Measurements from ENCODE around the gene GAB3.

DNA sequence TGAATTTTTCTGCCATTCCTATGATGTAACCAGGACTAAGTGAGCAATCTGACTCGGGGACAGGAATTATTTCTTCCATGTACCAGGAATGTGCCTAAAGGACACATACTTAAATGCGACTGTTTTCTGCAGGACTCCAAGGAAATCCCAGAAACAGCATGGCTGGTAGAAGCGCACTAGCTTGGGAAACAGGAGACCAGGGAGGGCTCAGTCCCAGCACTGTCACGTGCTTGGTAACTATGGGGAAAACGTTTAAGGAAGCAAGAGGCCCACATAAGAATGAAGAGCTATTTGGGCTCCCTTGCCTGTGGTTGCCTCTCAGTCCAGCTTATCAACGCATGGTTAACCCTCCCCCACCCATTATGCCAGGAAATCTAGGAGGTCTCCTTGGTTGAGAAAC lies 34.8 kb upstream of the GAB3 start:
- TF ChIP-seq, protein P1, sequence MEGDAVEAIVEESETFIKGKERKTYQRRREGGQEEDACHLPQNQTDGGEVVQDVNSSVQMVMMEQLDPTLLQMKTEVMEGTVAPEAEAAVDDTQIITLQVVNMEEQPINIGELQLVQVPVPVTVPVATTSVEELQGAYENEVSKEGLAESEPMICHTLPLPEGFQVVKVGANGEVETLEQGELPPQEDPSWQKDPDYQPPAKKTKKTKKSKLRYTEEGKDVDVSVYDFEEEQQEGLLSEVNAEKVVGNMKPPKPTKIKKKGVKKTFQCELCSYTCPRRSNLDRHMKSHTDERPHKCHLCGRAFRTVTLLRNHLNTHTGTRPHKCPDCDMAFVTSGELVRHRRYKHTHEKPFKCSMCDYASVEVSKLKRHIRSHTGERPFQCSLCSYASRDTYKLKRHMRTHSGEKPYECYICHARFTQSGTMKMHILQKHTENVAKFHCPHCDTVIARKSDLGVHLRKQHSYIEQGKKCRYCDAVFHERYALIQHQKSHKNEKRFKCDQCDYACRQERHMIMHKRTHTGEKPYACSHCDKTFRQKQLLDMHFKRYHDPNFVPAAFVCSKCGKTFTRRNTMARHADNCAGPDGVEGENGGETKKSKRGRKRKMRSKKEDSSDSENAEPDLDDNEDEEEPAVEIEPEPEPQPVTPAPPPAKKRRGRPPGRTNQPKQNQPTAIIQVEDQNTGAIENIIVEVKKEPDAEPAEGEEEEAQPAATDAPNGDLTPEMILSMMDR (conservative IDR thresholded peaks at IDR 0.05; ENCODE audit: low read depth, low read length): no peak
- no peak for TF ChIP-seq MAFK (IDR thresholded peaks at IDR 0.05; ENCODE audit: low read depth, low read length)
- no peak for TF ChIP-seq MXI1 (IDR thresholded peaks at IDR 0.05; ENCODE audit: borderline replicate concordance, low read depth, low read length)
- no peak for TF ChIP-seq MAZ (IDR thresholded peaks at IDR 0.05; ENCODE audit: borderline replicate concordance, low read depth, low read length)
- TF ChIP-seq POLR2A (IDR thresholded peaks at IDR 0.05; ENCODE audit: low read depth, low read length): no peak
- no peak for TF ChIP-seq RCOR1 (IDR thresholded peaks at IDR 0.05; ENCODE audit: insufficient replicate concordance, low read length)
- no peak for TF ChIP-seq SMC3 (IDR thresholded peaks at IDR 0.05; ENCODE audit: low read depth, low read length)
- TF ChIP-seq NFE2L2 (IDR thresholded peaks at IDR 0.05; ENCODE audit: low read depth, low read length): no peak
- TF ChIP-seq FOS (IDR thresholded peaks at IDR 0.05; ENCODE audit: low read depth, low read length): no peak
- TF ChIP-seq BHLHE40 (IDR thresholded peaks at IDR 0.05; ENCODE audit: low read depth, low read length): no peak
- no peak for TF ChIP-seq RAD21 (IDR thresholded peaks at IDR 0.05; ENCODE audit: low read length)
- TF ChIP-seq, protein P2, sequence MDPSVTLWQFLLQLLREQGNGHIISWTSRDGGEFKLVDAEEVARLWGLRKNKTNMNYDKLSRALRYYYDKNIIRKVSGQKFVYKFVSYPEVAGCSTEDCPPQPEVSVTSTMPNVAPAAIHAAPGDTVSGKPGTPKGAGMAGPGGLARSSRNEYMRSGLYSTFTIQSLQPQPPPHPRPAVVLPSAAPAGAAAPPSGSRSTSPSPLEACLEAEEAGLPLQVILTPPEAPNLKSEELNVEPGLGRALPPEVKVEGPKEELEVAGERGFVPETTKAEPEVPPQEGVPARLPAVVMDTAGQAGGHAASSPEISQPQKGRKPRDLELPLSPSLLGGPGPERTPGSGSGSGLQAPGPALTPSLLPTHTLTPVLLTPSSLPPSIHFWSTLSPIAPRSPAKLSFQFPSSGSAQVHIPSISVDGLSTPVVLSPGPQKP (IDR thresholded peaks at IDR 0.05; ENCODE audit: borderline replicate concordance, low read depth, low read length): no peak
- no peak for TF ChIP-seq CEBPB (IDR thresholded peaks at IDR 0.05; ENCODE audit: low read depth, low read length)
- TF ChIP-seq RFX5 (IDR thresholded peaks at IDR 0.05; ENCODE audit: low read depth, low read length): no peak
